NK-92 (cell line): ENCODE data around the gene VPS54.

Source experiments
- DNase-seq: peaks from one replicate; lab custom pipeline; 2025; ENCODE audit not compliant: unreplicated experiment; lab: John Stamatoyannopoulos, UW

The VPS54 gene

DNA sequence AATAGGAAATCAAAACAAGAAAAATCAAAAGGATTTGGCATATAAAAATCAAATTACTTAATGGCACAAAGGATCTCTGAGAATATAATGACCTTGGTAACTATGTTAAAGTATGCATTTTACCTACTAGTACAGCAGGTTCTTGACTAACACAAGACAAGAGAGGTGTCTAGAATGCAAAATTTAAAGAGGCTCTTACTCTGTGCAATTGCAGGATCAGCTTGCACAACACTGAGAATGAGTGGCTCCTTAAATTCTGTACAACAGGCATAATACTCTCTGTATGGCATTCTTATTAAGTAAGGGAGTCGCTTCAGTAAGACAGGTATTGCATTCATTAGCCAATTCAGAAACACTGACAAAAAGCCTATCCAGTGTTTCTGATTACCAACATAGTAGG lies 104.9 kb downstream of the VPS54 start:
- DNase-seq: no peak

DNA sequence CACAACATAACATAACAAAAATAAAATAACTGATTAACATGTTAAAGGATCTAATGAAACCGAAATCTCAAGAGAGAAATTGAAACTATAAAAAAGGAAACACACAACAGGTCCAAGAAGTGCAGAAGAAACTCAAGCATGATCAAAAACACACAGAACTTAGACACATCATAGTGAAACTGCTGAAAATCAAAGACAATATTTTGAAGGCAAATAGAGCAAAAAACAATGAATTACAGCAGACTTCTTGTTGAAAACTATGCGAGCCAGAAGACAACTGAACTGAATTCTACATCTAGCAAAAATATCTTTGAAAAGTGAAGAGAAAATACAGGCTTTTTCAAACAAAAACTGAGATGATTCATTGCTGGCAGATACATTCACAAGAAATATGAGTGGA lies 116.2 kb downstream of the VPS54 start:
- DNase-seq: no peak

DNA sequence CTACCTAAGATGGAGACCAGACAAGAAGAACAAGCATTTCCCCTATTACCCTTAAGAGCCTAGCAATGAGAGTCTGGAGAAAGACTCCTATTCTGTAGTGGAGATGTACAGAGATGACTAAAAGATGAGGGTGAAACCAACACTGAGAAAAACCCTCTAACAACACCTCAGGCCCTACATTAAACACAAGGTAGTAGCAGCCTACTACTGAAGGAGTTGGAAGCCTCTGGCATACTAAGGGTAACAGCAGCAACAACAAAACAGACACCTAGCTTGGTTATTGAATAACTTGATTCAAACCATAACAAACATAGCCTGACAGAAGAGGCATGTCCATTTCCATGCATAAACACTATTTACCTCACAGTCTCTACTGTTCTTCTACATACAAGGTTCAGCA lies 117.1 kb downstream of the VPS54 start:
- DNase-seq: no peak

DNA sequence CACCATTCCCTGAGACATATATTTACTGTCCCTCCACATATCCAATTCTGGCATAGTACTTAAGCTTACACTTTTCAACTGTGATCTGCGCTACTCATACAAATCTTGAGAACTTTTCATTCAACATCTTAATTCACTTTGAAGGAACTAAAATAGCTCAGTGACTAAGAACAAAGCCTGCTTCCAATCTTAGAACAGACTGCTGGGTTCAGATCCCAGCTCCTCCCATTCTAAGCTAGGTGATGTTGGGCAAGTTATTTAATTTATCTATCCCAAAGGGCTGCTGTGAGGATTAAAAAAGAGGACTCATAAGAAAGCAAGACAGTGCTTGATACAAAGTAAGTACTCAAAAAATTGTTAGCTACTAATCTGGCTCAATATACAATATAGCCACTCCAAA lies 119.6 kb downstream of the VPS54 start:
- DNase-seq: no peak

DNA sequence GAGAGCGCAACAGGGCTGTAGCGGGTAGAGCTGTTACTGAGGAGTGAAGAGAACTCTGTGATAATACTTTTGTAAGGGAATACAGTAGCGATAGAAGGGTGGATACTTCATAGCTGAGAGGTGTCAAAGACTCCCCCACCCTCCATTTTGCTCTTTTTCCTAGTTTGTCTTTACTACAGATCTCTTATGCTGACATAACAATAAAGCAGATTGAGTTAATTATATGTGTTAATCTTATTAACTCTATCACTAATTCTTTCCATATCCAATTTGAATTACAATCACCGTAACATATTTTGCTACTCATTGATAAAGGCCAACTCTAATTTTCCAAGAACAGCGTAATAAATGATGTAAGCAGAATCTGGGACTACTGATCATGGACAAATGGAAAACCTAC lies 120.4 kb downstream of the VPS54 start:
- no peak for DNase-seq

DNA sequence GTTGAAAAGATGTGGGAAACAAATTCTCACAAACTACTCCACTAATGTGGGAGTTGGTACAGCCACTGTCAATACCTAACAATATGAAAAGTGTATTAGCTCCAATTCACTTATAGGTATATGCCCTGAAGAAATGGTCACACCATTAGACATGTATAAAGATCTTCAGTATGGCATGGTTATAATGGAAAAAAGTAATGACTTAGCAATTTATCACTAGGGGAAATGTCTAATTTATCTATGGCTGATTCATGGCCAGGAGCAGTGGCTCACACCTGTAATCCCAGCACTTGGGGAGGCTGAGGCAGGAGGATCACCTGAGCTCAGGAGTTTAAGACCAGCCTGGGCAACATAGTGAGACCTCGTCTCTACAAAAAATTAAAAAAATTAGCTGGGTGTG lies 125.1 kb downstream of the VPS54 start:
- no peak for DNase-seq

DNA sequence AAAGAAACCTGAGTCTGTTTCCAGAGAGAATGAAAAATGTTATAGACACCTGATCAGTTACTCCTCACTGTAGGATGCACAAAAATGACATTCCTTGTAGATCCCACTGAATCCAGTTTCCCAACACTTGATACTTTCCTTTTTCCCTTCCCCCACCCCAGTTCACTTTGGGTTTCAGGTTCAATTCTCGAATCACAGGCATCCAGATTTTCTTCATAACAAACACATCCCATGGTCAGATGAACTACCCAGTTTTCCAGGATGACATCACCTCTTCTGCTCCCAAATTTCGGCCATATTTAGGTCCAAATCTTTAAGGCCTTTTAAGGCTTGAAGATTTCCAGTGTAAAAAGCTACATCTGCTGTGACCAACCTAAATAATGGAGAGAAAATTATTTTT lies 126.1 kb downstream of the VPS54 start:
- DNase-seq: no peak

DNA sequence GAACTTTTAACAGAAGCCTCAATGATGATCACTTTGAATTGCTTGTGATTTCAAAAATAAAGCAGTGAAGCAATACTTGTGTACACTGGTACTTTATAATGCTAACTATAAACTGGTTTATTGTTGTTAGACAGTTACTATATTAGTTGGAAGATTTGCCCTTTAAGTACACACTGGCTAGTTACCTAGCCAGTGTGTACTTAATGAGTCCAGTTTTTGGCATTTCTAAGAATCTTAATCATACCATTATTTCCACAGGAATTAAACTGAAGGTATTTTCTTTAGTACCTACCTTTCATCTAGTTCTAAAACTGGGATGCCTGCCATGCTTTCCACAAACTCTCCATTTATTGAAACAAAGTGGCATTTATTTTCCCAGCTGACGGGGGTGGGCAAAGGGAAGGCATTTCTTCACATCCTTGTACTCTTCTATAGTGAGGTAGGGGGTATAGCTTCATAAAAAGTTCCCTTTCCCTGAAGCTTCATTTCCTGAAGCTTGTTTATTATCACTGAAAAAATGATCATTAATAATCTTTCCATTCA lies 127.7 kb downstream of the VPS54 start:
- no peak for DNase-seq

DNA sequence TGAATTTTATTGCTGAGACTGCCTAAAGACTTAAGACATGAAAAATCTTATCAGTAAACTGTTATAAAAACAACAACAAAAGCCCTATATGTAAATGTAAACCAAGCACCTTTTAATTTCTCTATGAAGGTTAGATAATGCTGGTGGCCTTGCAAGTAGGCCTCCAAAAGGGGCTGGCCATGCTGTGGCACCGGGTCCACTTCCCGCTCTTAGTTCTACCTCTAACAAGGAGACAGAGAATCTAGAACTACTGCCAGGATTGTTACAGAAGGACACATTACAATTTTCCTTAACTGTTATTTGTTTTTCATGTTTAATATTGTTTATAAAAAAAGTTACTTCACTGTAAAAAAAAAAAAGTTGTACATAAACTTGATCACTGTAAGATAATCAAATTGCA lies 128.6 kb downstream of the VPS54 start:
- DNase-seq: no peak

DNA sequence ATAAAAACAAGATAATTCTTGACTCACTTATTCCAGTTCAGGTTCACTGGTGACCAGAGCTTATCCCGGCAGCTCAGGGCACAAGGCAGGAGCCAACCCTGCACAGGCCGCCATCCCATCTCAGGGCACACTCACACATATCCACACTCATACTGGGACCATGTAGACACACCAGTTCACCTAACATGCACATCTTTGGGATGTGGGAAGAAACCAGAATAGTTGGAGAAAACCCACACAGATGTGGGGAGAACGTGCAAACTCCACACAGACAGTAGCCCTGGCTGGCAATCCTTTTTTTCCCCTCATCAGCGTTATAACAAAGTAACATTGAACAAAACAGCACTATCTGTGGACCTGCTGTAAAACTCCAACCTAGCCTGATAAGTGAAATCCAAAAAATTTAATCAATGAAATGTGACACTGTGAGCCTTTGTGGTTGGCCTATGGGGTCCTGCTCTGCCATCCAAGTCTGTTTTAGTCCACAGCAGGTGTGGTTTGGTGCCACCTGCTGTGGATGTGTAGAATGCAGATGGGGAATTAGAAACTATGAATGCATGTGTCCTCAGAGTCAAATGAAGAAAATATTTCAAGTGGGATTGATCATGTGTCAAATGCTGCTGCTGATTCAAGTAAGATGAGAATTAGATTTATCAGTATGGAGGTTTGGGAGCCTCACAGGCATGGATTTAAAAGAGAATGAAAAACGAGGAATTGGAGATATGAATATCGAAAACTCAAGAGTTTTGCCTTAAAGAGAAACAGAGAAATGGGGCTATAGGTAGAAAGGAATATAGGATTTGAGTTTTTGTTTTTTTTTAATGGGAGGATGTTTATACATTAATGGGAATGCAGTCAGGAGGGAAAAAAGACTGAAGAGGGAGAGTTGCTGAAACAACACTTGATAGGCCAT lies 130.5 kb downstream of the VPS54 start:
- DNase-seq: no peak

DNA sequence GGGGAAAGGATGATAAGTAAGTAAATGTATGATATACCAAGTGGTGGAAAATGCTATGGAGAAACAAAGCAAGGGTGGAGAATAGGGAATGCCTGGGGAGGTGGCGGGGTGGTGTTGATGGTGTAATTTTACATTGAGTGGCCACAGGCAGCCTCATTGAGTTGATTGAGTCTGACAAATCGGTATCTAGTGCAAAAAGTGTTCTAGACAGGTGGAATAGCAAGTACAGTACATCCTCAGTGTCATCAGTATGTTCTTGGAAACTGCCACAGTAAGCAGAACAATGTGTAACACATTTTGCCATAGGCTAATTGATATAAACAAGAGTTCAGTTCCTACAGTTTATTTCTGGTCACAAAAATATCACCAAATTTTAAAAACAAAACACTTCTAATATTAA lies 131.2 kb downstream of the VPS54 start:
- DNase-seq: no peak

DNA sequence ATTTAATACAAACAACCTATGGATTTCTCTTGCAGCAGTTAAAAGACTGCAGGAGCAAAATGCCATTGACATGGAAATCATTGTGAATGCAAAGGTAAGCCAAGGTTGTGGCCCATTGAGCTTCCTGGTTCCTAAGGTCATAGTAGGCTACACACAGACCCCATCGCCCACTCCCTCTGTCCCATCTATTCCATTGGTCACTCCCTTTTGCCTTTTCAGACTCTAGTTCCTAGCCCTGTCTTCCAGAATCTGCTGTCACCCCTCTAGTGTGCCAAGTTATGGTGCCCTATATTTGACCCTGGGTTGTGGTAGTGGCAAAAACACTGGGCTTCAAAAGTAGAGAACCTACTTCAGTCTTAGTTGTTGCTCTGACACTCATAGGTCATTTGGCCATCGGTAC lies 132.8 kb downstream of the VPS54 start:
- no peak for DNase-seq

DNA sequence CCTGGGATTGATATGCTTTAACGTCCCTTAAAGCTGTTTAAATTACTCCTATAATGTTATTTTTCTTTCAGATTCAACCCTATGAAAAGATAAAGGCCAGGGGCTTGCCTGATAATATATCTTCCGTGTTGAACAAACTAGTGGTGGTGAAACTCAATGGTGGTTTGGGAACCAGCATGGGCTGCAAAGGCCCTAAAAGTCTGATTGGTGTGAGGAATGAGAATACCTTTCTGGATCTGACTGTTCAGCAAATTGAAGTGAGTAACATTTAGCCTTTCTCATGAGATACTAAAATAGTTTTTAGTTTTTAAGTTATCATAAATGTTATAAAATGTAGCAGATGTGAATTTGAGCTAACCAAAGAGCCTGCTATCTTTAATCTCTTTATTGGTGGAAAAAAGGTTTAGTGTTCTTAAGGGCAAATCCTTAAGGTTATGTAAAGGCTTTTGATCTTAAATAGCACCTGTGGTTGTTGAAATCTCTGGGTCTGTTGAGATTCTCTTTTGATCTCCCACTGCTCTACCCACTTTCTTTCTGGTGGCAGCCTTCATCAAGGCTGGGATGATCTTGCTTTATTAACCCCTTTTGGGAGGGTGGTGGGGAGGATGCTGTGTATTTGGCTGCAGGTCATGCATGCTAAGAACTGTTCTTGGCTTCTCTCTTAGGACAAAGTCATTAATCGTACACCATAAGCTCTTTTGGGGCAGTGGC lies 136.7 kb downstream of the VPS54 start:
- DNase-seq: no peak

DNA sequence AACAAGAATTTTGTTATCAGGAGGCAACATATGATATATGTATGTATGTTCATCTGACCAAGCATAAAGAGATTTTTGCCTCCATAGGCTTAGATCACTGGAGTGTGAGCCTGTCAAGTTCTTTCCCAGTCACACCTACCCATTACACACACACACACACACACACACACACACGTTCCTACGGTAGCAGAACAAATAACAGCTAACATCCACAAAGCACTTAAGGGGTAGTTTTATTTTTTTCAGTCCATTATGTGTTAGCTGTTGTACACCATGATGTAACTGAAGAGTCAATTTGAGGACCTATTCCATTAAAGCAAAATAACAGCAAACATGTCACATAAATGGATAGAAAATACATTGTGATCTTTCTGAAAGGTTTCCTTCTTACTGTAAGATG lies 138.0 kb downstream of the VPS54 start:
- DNase-seq: no peak

DNA sequence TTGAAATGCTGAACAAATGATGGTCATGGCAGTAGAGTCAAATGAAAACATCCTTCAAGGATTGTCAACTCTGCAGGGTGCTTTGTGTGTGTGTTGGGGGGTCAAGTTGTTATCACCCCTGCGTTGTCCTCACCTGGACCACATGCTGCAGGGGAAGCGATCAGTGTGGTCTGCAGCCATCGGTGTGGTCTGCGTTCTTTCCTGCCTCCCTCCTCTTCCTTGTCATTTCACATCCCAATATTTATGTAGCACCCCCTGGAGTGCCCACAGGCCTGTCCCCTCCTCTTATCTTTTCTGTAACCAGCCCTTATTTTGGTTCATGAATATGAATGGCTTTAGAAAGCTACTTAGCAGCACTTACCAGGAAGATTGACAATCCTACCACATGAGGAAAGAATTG lies 138.6 kb downstream of the VPS54 start:
- no peak for DNase-seq

DNA sequence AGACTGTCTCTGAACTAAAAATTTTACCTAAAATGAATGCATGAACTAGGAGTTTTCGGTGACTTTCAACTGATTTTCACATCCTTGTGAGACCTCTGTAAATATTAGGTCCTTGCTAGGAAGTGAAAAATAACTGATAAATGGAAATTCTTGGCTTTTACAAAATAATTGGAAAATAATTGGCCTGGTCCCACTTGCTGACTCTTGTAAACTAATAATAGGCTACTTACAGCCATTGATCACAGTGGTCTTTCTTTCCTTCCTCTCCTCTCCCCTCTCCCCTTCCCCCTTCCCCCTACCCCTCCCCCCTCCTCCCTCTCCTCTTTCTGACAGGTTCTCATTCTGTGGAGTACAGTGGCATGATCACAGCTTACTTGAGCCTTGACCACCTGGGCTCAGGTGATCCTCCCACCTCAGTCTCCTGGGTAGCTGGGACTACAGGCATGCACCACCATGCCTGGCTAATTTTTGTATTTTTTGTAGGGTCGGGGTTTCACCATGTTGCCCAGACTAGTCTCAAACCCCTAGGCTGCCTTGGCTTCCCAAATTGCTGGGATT lies 139.3 kb downstream of the VPS54 start:
- no peak for DNase-seq

DNA sequence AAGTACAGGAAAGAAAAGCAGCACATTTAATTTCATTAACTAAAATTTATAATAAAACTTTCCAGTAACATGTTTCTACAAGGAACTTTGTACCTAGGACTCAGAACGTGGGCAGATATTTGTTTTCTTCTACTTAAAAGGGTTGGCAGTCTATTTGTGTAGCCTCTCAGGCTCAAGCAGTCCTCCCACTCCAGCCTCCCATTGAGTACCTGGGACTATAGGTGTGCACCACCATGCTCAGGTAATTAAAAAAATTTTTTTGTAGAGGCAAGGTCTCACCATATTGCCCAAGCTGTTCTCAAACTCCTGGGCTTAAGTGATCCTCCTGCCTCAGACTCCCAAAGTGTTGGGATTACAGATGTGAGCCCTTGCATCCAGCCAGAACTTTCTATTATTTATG lies 140.7 kb downstream of the VPS54 start:
- DNase-seq: no peak

DNA sequence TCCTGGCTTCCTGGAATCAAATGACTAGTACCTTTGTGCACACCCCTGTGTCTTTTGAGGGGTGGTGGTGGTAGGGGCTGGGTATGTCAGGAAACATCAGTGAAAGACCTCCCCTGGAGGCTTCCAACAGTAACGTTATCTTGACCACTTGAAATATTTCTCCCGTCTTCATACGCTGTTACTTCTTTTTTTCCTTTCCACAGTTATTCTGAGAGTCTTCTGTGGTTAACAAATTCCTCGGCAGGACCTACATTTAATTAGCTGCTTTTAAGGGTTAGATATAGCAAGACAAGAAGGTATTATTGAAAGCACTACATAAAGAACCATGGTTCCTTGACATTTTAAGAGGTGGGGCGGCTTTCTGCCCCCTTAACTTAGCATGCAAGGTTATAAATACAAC lies 142.9 kb downstream of the VPS54 start:
- DNase-seq: no peak

DNA sequence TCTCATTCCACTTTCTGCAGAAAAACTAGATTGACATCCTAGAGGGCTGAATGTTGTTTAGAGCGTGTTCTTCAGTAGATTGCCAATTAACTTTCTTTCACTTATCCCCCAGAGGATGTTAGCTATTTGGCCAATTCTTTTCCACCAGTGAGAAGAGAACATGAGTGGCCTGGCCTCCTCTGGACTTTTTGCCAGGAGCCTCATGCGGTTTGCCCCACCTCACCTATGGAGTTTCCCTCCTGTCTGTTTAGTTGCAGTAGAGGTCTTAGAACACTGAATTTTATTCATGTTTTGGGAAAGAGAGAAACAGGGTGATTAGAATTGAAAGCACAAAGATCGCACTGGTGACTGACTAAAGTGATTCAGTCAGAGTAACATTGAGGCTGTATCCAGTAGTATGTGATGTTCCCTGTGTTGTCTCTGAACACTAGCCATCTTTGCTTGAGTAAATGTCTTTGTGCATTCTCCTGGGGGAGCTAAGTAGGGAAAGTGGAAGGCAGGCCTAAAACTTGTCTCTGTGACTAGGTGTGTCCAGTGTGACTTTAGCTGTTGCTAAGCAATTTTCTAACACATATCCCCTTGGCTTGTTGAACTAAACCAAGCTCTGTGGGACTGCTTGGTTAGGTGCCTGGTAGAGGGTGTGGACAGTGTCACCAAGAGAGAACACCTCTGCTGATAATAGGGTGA lies 143.5 kb downstream of the VPS54 start:
- no peak for DNase-seq

DNA sequence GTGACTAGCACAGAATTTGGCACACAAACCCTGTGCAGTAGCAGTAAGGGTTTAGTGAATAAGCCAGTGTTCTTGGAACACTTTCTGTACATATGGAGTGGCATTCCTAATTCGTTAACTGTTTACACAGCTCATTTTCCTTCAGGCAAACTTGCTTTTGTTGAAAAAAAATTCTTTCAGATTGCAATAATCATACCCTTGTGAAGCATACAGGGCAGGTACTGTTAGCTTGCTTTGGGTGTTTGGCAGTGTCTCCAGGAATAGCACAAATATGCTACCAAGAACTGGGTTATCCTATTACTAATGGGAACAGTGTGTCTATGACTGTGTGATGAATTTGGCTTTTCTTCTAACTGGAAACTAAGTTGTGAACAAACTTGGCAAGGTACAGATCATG lies 144.1 kb downstream of the VPS54 start:
- no peak for DNase-seq
